ENCODE data around the gene ZBTB38.

DNA sequence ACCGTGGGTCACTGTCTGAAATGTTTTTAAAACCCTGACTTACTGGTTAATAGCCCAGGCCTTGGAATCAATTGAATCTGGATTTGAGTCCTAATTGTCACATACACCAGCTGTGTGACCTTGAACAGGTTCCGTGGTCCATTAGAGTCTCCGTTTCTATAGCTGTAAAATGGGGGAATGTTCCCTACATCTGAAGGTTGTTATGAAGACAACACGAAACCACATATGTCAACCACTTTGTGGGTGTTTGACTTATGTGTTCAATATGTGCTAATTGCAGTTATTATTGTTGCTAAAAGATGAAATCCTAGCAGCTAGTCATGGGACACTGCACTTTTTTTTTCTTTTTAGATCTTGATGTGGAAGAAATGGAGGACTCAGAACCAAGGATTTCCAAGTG, 35.3 kb downstream of the ZBTB38 start:
- TF ChIP-seq CTCF (IDR thresholded peaks at IDR 0.05) (no peak), POLR2A (IDR thresholded peaks at IDR 0.05) (no peak)

All from tibial nerve (tissue), 3 donors.